K562 (cell line): ENCODE data around the gene MAP4K1. TPM values are rescaled to one million over a fixed set of nuclear protein-coding genes. Genes with fewer than 3 reads are reported as not detected.

Experiments used
- BMI1 ChIP-seq: fragments of 150-350 bp; IDR thresholded peaks from 2 replicates; pipeline ENCODE4 v1.6.1; 2014; ENCODE audit warnings: low read length
- E2F6 ChIP-seq, 2 experiments: IDR thresholded peaks; 2 replicates each; pipeline ENCODE4 v1.6.1; 2011; ENCODE audit warnings: borderline replicate concordance in 1 of 2, control low read depth in 1 of 2, low read depth in 1 of 2, low read length in 1 of 2, mild to moderate bottlenecking in 1 of 2, mixed read lengths in 1 of 2, moderate library complexity in 1 of 2; ENCODE audit not compliant: insufficient read depth in 1 of 2, insufficient read length in 1 of 2, poor library complexity in 1 of 2, severe bottlenecking in 1 of 2; ENCODE audit errors: extremely low read depth in 1 of 2
- HMG20B ChIP-seq: fragments of 250-450 bp; sonication (Bioruptor Pico); IDR thresholded peaks from 2 replicates; pipeline ENCODE4 v1.5.0; 2021; ENCODE audit warnings: mild to moderate bottlenecking
- IFI16 ChIP-seq: fragments of 250-450 bp; sonication (Bioruptor Pico); IDR thresholded peaks from 2 replicates; pipeline ENCODE4 v2.1.2; 2022; ENCODE audit warnings: mild to moderate bottlenecking, inconsistent platforms
- KDM4B ChIP-seq, 2 experiments: fragments of 450-650 bp in 1 of 2; sonication (generic) in 1 of 2; IDR thresholded peaks; 2 replicates each; pipeline ENCODE4 v1.6.1; 2016 to 2017; ENCODE audit warnings: borderline replicate concordance in 2 of 2, antibody characterized with exemption in 1 of 2, low read depth in 1 of 2, mild to moderate bottlenecking in 1 of 2
- MAZ ChIP-seq, 2 experiments: fragments of 450-650 bp in 1 of 2; sonication (generic) in 1 of 2; formaldehyde crosslinking; IDR thresholded peaks in 1 of 2; conservative IDR thresholded peaks in 1 of 2; 2 replicates each; pipeline versions ENCODE4 v1.4.0 to v1.5.0; 2020; ENCODE audit warnings: mild to moderate bottlenecking in 1 of 2, missing genetic modification reagents in 1 of 2
- MED1 ChIP-seq: sonication (generic); formaldehyde crosslinking; IDR thresholded peaks from 2 replicates; pipeline ENCODE4 v1.8.1; 2023; ENCODE audit warnings: missing genetic modification reagents, borderline replicate concordance
- MEF2A ChIP-seq: IDR thresholded peaks from 2 replicates; pipeline ENCODE4 v1.6.1; 2011; ENCODE audit warnings: low read depth, mild to moderate bottlenecking, low read length, moderate library complexity; ENCODE audit not compliant: control insufficient read depth
- MTA2 ChIP-seq: fragments of 450-650 bp; IDR thresholded peaks from 2 replicates; pipeline ENCODE4 v1.6.1; 2016; ENCODE audit warnings: low read depth
- PHF20 ChIP-seq: fragments of 450-650 bp; IDR thresholded peaks from 2 replicates; pipeline ENCODE4 v1.6.1; 2018; ENCODE audit not compliant: partially characterized antibody
- PHTF2 ChIP-seq: fragments of 250-450 bp; sonication (Bioruptor Pico); IDR thresholded peaks from 2 replicates; pipeline ENCODE4 v1.5.0; 2021; ENCODE audit warnings: mild to moderate bottlenecking
- RBM34 ChIP-seq: fragments of 200-400 bp; formaldehyde crosslinking; IDR thresholded peaks from 2 replicates; pipeline ENCODE4 v1.6.1; 2018; ENCODE audit warnings: low read length, borderline replicate concordance; ENCODE audit not compliant: insufficient read depth
- TCF7 ChIP-seq: sonication (generic); IDR thresholded peaks from 2 replicates; pipeline ENCODE4 v1.6.1; 2016; ENCODE audit warnings: antibody characterized with exemption, borderline replicate concordance
- TOE1 ChIP-seq, 2 experiments: fragments of 450-650 bp in 1 of 2; sonication (generic) in 1 of 2; formaldehyde crosslinking in 1 of 2; IDR thresholded peaks; 2 replicates each; pipeline versions ENCODE4 v1.7.1 to v1.8.0; 2016 to 2022; ENCODE audit warnings: borderline replicate concordance in 2 of 2, mild to moderate bottlenecking in 2 of 2, antibody characterized with exemption in 1 of 2, inconsistent platforms in 1 of 2, low read depth in 1 of 2, missing genetic modification reagents in 1 of 2, moderate library complexity in 1 of 2
- WHSC1 ChIP-seq: IDR thresholded peaks from one replicate; pipeline ENCODE4 v1.6.1; 2012; ENCODE audit warnings: low read length, control low read depth, inconsistent platforms
- ZNF134 ChIP-seq: fragments of 250-450 bp; sonication (Bioruptor Pico); conservative IDR thresholded peaks from 2 replicates; pipeline ENCODE4 v1.4.0; 2020
- ZNF282 ChIP-seq: sonication (generic); formaldehyde crosslinking; IDR thresholded peaks from 2 replicates; pipeline ENCODE4 v1.8.1; 2023; ENCODE audit warnings: missing genetic modification reagents
- ZNF75A ChIP-seq: fragments of 450-650 bp; formaldehyde crosslinking; IDR thresholded peaks from 2 replicates; pipeline ENCODE4 v1.4.0; 2020; ENCODE audit warnings: mild to moderate bottlenecking
- polyA plus RNA-seq, 8 experiments: library from polyadenylated mRNA; depleted of rRNA in 4 of 8; stranded (reverse) in 5 of 8; unstranded in 3 of 8; fragments of >200 nt; fragmentation: Nextera tagmentation in 2 of 8; fragmentation: Illumina TruSeq in 1 of 8; extraction: Ambion mirVana in 2 of 8; extraction: Trizol in 1 of 8; gene quantifications; 2 replicates each; pipeline versions ENCODE4 v1.2.1 to v1.2.3, GENCODE V29; 2011 to 2014; ENCODE audit warnings: inconsistent platforms in 1 of 8, missing spikeins in 1 of 8
- total RNA-seq, 7 experiments: library from RNA; depleted of rRNA in 6 of 7; stranded (reverse); fragments of >200 nt in 6 of 7; fragmentation: Illumina TruSeq in 2 of 7; extraction: Trizol in 2 of 7; gene quantifications; 2 replicates each; pipeline versions ENCODE4 v1.2.1 to v1.2.3, GENCODE V29; 2011 to 2021; ENCODE audit warnings: low replicate concordance in 1 of 7
- TF ChIP-seq, protein P1 (sequence below): fragments of 250-450 bp; sonication (Bioruptor Pico); IDR thresholded peaks from 2 replicates; pipeline ENCODE4 v1.5.0; 2020; ENCODE audit warnings: mild to moderate bottlenecking
- TF ChIP-seq, protein P2 (sequence below), 2 experiments: fragments of 450-650 bp in 1 of 2; sonication (generic) in 1 of 2; formaldehyde crosslinking; conservative IDR thresholded peaks; 2 replicates each; pipeline versions ENCODE4 v1.4.0 to v1.8.1; 2020 to 2022; ENCODE audit warnings: mild to moderate bottlenecking in 1 of 2, missing genetic modification reagents in 1 of 2
- TF ChIP-seq, protein P3 (sequence below): fragments of 450-650 bp; IDR thresholded peaks from 2 replicates; pipeline ENCODE4 v1.6.1; 2016; ENCODE audit warnings: missing biosample characterization, missing genetic modification characterization
- TF ChIP-seq, protein P4 (sequence below): fragments of 250-450 bp; sonication (Bioruptor Pico); IDR thresholded peaks from 2 replicates; pipeline ENCODE4 v1.4.0; 2020

MAP4K1 gene
- total and polyA plus RNA-seq, 9 of the 15 experiments (the other 6 are each of a cell fraction or from before 2014, with no cell fraction given), result 0.14 to 3.2 (median 0.73) TPM; not detected in 1

- no peak; a peak in 1 of 4 replicates for TF ChIP-seq KDM4B (IDR thresholded peaks at IDR 0.05; ENCODE audit: borderline replicate concordance in 2 of 2, low read depth in 1 of 2)
- TF ChIP-seq ZNF134 (CRISPR knock-in tag), result no peak
- no peak for TF ChIP-seq RBM34
- TF ChIP-seq MAZ (CRISPR knock-in tag; conservative IDR thresholded peaks at IDR 0.05 in 1 of 2, IDR thresholded peaks at IDR 0.05 in 1 of 2), result peak in 1 of 2 experiments; percentile 51; a peak in 2 of 4 replicates
- TF ChIP-seq HMG20B (CRISPR knock-in tag), result no peak
- TF ChIP-seq E2F6 (IDR thresholded peaks at IDR 0.05; ENCODE audit: borderline replicate concordance in 1 of 2, extremely low read depth in 1 of 2, insufficient read depth in 1 of 2, insufficient read length in 1 of 2, low read depth in 1 of 2, low read length in 1 of 2, poor library complexity in 1 of 2, severe bottlenecking in 1 of 2), result peak; percentile 58 to 89
- TF ChIP-seq, protein P1, sequence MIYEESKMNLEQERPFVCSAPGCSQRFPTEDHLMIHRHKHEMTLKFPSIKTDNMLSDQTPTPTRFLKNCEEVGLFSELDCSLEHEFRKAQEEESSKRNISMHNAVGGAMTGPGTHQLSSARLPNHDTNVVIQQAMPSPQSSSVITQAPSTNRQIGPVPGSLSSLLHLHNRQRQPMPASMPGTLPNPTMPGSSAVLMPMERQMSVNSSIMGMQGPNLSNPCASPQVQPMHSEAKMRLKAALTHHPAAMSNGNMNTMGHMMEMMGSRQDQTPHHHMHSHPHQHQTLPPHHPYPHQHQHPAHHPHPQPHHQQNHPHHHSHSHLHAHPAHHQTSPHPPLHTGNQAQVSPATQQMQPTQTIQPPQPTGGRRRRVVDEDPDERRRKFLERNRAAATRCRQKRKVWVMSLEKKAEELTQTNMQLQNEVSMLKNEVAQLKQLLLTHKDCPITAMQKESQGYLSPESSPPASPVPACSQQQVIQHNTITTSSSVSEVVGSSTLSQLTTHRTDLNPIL (CRISPR knock-in tag), result no peak
- no peak for TF ChIP-seq PHTF2 (CRISPR knock-in tag)
- no peak for TF ChIP-seq WHSC1
- no peak for TF ChIP-seq MEF2A
- TF ChIP-seq, protein P2, sequence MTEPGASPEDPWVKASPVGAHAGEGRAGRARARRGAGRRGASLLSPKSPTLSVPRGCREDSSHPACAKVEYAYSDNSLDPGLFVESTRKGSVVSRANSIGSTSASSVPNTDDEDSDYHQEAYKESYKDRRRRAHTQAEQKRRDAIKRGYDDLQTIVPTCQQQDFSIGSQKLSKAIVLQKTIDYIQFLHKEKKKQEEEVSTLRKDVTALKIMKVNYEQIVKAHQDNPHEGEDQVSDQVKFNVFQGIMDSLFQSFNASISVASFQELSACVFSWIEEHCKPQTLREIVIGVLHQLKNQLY (CRISPR knock-in tag; conservative IDR thresholded peaks at IDR 0.05), result no peak
- TF ChIP-seq, protein P3, sequence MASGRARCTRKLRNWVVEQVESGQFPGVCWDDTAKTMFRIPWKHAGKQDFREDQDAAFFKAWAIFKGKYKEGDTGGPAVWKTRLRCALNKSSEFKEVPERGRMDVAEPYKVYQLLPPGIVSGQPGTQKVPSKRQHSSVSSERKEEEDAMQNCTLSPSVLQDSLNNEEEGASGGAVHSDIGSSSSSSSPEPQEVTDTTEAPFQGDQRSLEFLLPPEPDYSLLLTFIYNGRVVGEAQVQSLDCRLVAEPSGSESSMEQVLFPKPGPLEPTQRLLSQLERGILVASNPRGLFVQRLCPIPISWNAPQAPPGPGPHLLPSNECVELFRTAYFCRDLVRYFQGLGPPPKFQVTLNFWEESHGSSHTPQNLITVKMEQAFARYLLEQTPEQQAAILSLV (tag), result no peak
- TF ChIP-seq ZNF75A, result no peak
- TF ChIP-seq BMI1, result no peak
- TF ChIP-seq ZNF282 (CRISPR knock-in tag), result no peak
- no peak for TF ChIP-seq IFI16
- peak; percentile 78 for TF ChIP-seq PHF20
- TF ChIP-seq MTA2, result no peak
- TF ChIP-seq, protein P4, sequence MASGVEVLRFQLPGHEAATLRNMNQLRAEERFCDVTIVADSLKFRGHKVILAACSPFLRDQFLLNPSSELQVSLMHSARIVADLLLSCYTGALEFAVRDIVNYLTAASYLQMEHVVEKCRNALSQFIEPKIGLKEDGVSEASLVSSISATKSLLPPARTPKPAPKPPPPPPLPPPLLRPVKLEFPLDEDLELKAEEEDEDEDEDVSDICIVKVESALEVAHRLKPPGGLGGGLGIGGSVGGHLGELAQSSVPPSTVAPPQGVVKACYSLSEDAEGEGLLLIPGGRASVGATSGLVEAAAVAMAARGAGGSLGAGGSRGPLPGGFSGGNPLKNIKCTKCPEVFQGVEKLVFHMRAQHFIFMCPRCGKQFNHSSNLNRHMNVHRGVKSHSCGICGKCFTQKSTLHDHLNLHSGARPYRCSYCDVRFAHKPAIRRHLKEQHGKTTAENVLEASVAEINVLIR (CRISPR knock-in tag), result peak; percentile 55; the same call in 1 of the 2 replicates
- TF ChIP-seq TOE1 (IDR thresholded peaks at IDR 0.05; ENCODE audit: borderline replicate concordance), result peak; percentile 97
- no peak for TF ChIP-seq TOE1 (CRISPR knock-in tag; IDR thresholded peaks at IDR 0.05; ENCODE audit: borderline replicate concordance, low read depth)
- TF ChIP-seq TCF7, result peak; percentile 24; the same call in 1 of the 2 replicates
- TF ChIP-seq MED1 (CRISPR knock-in tag), result no peak
These were observed 1.0 kb upstream of the MAP4K1 start, which contains the start of gene EIF3K (continued) for GRCh38 chr19:38618590-38619360.
